Tibial nerve (tissue), 4 donors: ENCODE results near the gene EEF2KMT. TPM values are rescaled to one million over a fixed set of nuclear protein-coding genes. Genes with fewer than 3 reads are reported as not detected.
"Not testable (repeated sequence)": the region's sequence is repeated elsewhere in the genome, so short reads cannot be mapped to it uniquely, and the experiment has no call there.

Experiments
- DNase-seq, 2 donors: peaks; one replicate each; pipeline ENCODE4 v3.0.0-alpha.2; 2019; ENCODE audit warnings: low spot score in 2 of 2
- H3K27ac ChIP-seq, 4 donors: fragments of 200-600 bp; sonication (generic) in 3 of 4; one replicate each; pipeline ENCODE4 v1.5.1; 2017 to 2019; ENCODE audit warnings: mild to moderate bottlenecking in 1 of 4
- H3K27me3 ChIP-seq, 2 donors: fragments of 200-600 bp; sonication (generic) in 1 of 2; one replicate each; pipeline versions ENCODE4 v1.5.1 to v1.6.0; 2017 to 2019
- H3K36me3 ChIP-seq, 3 donors: fragments of 200-600 bp; sonication (generic); one replicate each; pipeline ENCODE4 v1.5.1; 2018 to 2019
- H3K4me1 ChIP-seq, 4 donors: fragments of 200-600 bp; sonication (generic) in 3 of 4; one replicate each; pipeline ENCODE4 v1.5.1; 2017 to 2019
- H3K4me3 ChIP-seq, 4 donors: fragments of 200-600 bp; sonication (generic) in 3 of 4; one replicate each; pipeline ENCODE4 v1.5.1; 2017 to 2019; ENCODE audit warnings: mild to moderate bottlenecking in 1 of 4, moderate library complexity in 1 of 4
- H3K9me3 ChIP-seq, 4 donors: fragments of 200-600 bp; sonication (generic) in 3 of 4; one replicate each; pipeline ENCODE4 v1.5.1; 2017 to 2019
- CTCF ChIP-seq, 5 experiments: fragments of 200-600 bp in 3 of 5; fragments of 450-650 bp in 2 of 5; sonication (generic) in 3 of 5; IDR thresholded peaks; one replicate each; pipeline ENCODE4 v1.5.1; 2016 to 2019; ENCODE audit warnings: antibody characterized with exemption in 5 of 5, mild to moderate bottlenecking in 3 of 5, moderate library complexity in 2 of 5
- EP300 ChIP-seq, 2 donors: sonication (generic); formaldehyde crosslinking; IDR thresholded peaks; one replicate each; pipeline ENCODE4 v1.6.1; 2017; ENCODE audit warnings: antibody characterized with exemption in 2 of 2, mild to moderate bottlenecking in 1 of 2
- POLR2A ChIP-seq, 2 donors: fragments of 450-650 bp; IDR thresholded peaks; one replicate each; pipeline ENCODE4 v1.6.1; 2017; ENCODE audit warnings: antibody characterized with exemption in 2 of 2, mild to moderate bottlenecking in 2 of 2, moderate library complexity in 2 of 2
- WGBS, 2 donors: methylation state at CpG; one replicate each; pipeline ENCODE4 v1.1.5; 2018; 5-methylcytosine and 5-hydroxymethylcytosine counted together
- total RNA-seq, 4 donors: library from RNA; depleted of rRNA; stranded (reverse); fragments of >200 nt; gene quantifications; one replicate each; pipeline ENCODE4 v1.1.0, GENCODE V29; 2016

Gene EEF2KMT
- total RNA-seq, 4 donors from 2014 or later = 4.8 to 10.8 (median 7.9) TPM

GRCh38 chr16:5078626-5079025 is 19.0 kb downstream of the EEF2KMT start:
- no peaks in the 10 kb centered on the region for H3K9me3 ChIP-seq
- H3K27ac ChIP-seq = no peak overlapping the region
- H3K36me3 ChIP-seq = peaks cover 0 to 99% (median 21%) of the 10 kb centered on the region in 3 donors
- DNase-seq = no peak
- H3K4me3 ChIP-seq = no peak overlapping the region
- peaks cover 0 to under 1% (median 0%) of the 10 kb centered on the region in 4 donors for H3K4me1 ChIP-seq
- 85 to 87% methylated on average over 16 to 17 of the region's 17 CpGs for WGBS, 2 donors
- no peaks in the 10 kb centered on the region for H3K27me3 ChIP-seq
- TF ChIP-seq EP300 (IDR thresholded peaks at IDR 0.05) (no peak), CTCF (IDR thresholded peaks at IDR 0.05) (no peak), POLR2A (IDR thresholded peaks at IDR 0.05) (no peak)

- Histone ChIP-seq H3K27ac (no peak overlapping the region), H3K4me3 (no peak overlapping the region), H3K27me3 (no peaks in the 10 kb centered on the region), H3K36me3 (peaks cover 0 to 88% (median 21%) of the 10 kb centered on the region in 3 donors), H3K9me3 (no peaks in the 10 kb centered on the region), H3K4me1 (peaks cover 0 to 14% (median 3%) of the 10 kb centered on the region in 4 donors)
- no peak for DNase-seq
- 92 to 93% methylated on average over 13 of the region's 13 CpGs for WGBS, 2 donors
- TF ChIP-seq CTCF (IDR thresholded peaks at IDR 0.05) (no peak), EP300 (IDR thresholded peaks at IDR 0.05) (no peak), POLR2A (IDR thresholded peaks at IDR 0.05) (no peak)
These were observed 20.3 kb downstream of the EEF2KMT start for GRCh38 chr16:5077304-5077703.

GRCh38 chr16:5075637-5076036 is 22.0 kb downstream of the EEF2KMT start:
- H3K4me3 ChIP-seq = no peak overlapping the region
- TF ChIP-seq EP300 (IDR thresholded peaks at IDR 0.05) (no peak), POLR2A (IDR thresholded peaks at IDR 0.05) (no peak), CTCF (IDR thresholded peaks at IDR 0.05) (no peak)
- WGBS, 2 donors = 68 to 72% methylated on average over 5 of the region's 5 CpGs
- DNase-seq = no peak
- peaks cover 0 to 24% (median 4%) of the 10 kb centered on the region in 4 donors for H3K4me1 ChIP-seq
- no peaks in the 10 kb centered on the region for H3K9me3 ChIP-seq
- H3K27ac ChIP-seq = no peak overlapping the region
- no peaks in the 10 kb centered on the region for H3K27me3 ChIP-seq
- H3K36me3 ChIP-seq = peaks cover 0 to 71% (median 21%) of the 10 kb centered on the region in 3 donors

GRCh38 chr16:5073771-5074170 is 23.8 kb downstream of the EEF2KMT start:
- not testable (repeated sequence) for H3K9me3 ChIP-seq, DNase-seq, H3K4me3 ChIP-seq, H3K27ac ChIP-seq, H3K27me3 ChIP-seq
- Histone ChIP-seq H3K4me1 (peaks cover 0 to 24% (median 4%) of the 10 kb centered on the region in 4 donors), H3K36me3 (peaks cover 0 to 53% (median 21%) of the 10 kb centered on the region in 3 donors)
- 91 to 98% methylated on average over 15 of the region's 15 CpGs for WGBS, 2 donors

GRCh38 chr16:5073279-5073629 is 24.3 kb downstream of the EEF2KMT start:
- no peaks in the 10 kb centered on the region for H3K27me3 ChIP-seq
- peaks cover 0 to 48% (median 21%) of the 10 kb centered on the region in 3 donors for H3K36me3 ChIP-seq
- no peaks in the 10 kb centered on the region for H3K9me3 ChIP-seq
- TF ChIP-seq CTCF (IDR thresholded peaks at IDR 0.05) = no peak
- no peak overlapping the region for H3K27ac ChIP-seq
- H3K4me1 ChIP-seq = peaks cover 0 to 24% (median 4%) of the 10 kb centered on the region in 4 donors
- H3K4me3 ChIP-seq = no peak overlapping the region
- 79 to 82% methylated on average over 2 of the region's 2 CpGs for WGBS, 2 donors
- DNase-seq = no peak
